IMR-90 (cell line): ENCODE data around the gene SNTA1. TPM values are rescaled to one million over a fixed set of nuclear protein-coding genes. Genes with fewer than 3 reads are reported as not detected.

Source experiments
- ATAC-seq: fragments of 200-7000 bp; cut with Tn5 transposase; 2 replicates; pipeline ENCODE4 v1.9.1; 2020; ENCODE audit warnings: low read depth, mild to moderate bottlenecking, moderate library complexity
- BruUV-seq: library from RNA; stranded (reverse); fragments of 400-500 nt; replicated peaks from 2 replicates; lab custom pipeline; 2021; lab: Mats Ljungman, UMichigan
- CTCF ChIA-PET: fragments of 300-600 bp; formaldehyde crosslinking; extraction: SDS; loops from one replicate; lab custom pipeline; 2021; ENCODE audit warnings: antibody characterized with exemption; lab: Yijun Ruan, JAX
- POLR2A ChIA-PET: fragments of 300-600 bp; sonication (Branson Sonifier 250); formaldehyde crosslinking; loops from one replicate; lab custom pipeline; 2022; ENCODE audit warnings: antibody characterized with exemption; ENCODE audit not compliant: unreplicated experiment; lab: Charles Lee
- DNase-seq: peaks from one replicate; pipeline ENCODE4 v3.0.0; 2013
- H2AFZ ChIP-seq: replicated peaks from 2 replicates; pipeline ENCODE3; 2013; ENCODE audit warnings: low read length, mild to moderate bottlenecking; ENCODE audit not compliant: poor library complexity
- H2AK5ac ChIP-seq: 2 replicates; pipeline ENCODE4 v1.6.1; 2013; ENCODE audit warnings: low read depth, low read length, inconsistent platforms
- H2AK9ac ChIP-seq: replicated peaks from 2 replicates; pipeline ENCODE3; 2013; ENCODE audit warnings: mild to moderate bottlenecking, low read depth, low read length, moderate library complexity; ENCODE audit not compliant: poor library complexity
- H2BK120ac ChIP-seq: 2 replicates; pipeline ENCODE4 v1.6.1; 2013; ENCODE audit warnings: low read depth, low read length, inconsistent platforms
- H2BK15ac ChIP-seq: 3 replicates; pipeline ENCODE4 v1.6.1; 2013; ENCODE audit warnings: low read depth, low read length, inconsistent platforms
- H2BK20ac ChIP-seq: 2 replicates; pipeline ENCODE4 v1.6.1; 2013; ENCODE audit warnings: low read depth, mild to moderate bottlenecking, inconsistent platforms, low read length, moderate library complexity
- H2BK5ac ChIP-seq: 2 replicates; pipeline ENCODE4 v1.6.1; 2013; ENCODE audit warnings: mild to moderate bottlenecking, low read depth, low read length, inconsistent platforms; ENCODE audit not compliant: poor library complexity, severe bottlenecking
- H3K14ac ChIP-seq: replicated peaks from 2 replicates; pipeline ENCODE4 v1.6.1; 2013; ENCODE audit warnings: low read depth, low read length, inconsistent platforms
- H3K18ac ChIP-seq: 2 replicates; pipeline ENCODE4 v1.6.1; 2013; ENCODE audit warnings: low read depth, low read length, control low read depth
- H3K23ac ChIP-seq: 2 replicates; pipeline ENCODE4 v1.6.1; 2013; ENCODE audit warnings: low read depth, low read length, inconsistent platforms
- H3K27ac ChIP-seq: 2 replicates; pipeline ENCODE4 v1.5.1; 2013; ENCODE audit warnings: mild to moderate bottlenecking, control low read depth, low read length; ENCODE audit not compliant: insufficient read depth
- H3K27me3 ChIP-seq: 2 replicates; pipeline ENCODE4 v1.6.1; 2013; ENCODE audit warnings: low read length; ENCODE audit not compliant: control insufficient read depth, insufficient read depth
- H3K36me3 ChIP-seq: 2 replicates; pipeline ENCODE4 v1.6.1; 2013; ENCODE audit warnings: low read length, mixed read lengths; ENCODE audit not compliant: control insufficient read depth, insufficient read depth
- H3K4ac ChIP-seq: 2 replicates; pipeline ENCODE4 v1.6.1; 2013; ENCODE audit warnings: low read depth, low read length, inconsistent platforms
- H3K4me1 ChIP-seq: 2 replicates; pipeline ENCODE4 v1.6.1; 2013; ENCODE audit warnings: low read length, mixed read lengths; ENCODE audit not compliant: control insufficient read depth, insufficient read depth
- H3K4me2 ChIP-seq: 2 replicates; pipeline ENCODE4 v1.6.1; 2013; ENCODE audit warnings: low read depth, mild to moderate bottlenecking, control low read depth, low read length, moderate library complexity
- H3K4me3 ChIP-seq: 2 replicates; pipeline ENCODE4 v1.5.1; 2013; ENCODE audit warnings: low read depth, mild to moderate bottlenecking, control low read depth, low read length, moderate library complexity; ENCODE audit not compliant: insufficient read depth
- H3K56ac ChIP-seq: 2 replicates; pipeline ENCODE4 v1.6.1; 2013; ENCODE audit warnings: low read length, inconsistent platforms; ENCODE audit not compliant: insufficient read depth; ENCODE audit errors: extremely low read depth
- H3K79me1 ChIP-seq, 2 experiments: 2 replicates each; pipeline ENCODE4 v1.6.1; 2013; ENCODE audit warnings: low read length in 2 of 2, inconsistent platforms in 1 of 2, low read depth in 1 of 2
- H3K9ac ChIP-seq: 2 replicates; pipeline ENCODE4 v1.6.1; 2013; ENCODE audit warnings: low read depth, low read length, control low read depth
- H3K9me1 ChIP-seq: 2 replicates; pipeline ENCODE4 v1.6.1; 2013; ENCODE audit warnings: low read length, inconsistent platforms; ENCODE audit not compliant: insufficient read depth
- H3K9me3 ChIP-seq: 2 replicates; pipeline ENCODE4 v1.6.1; 2013; ENCODE audit warnings: low read length; ENCODE audit not compliant: control insufficient read depth, insufficient read depth
- H4K20me1 ChIP-seq: 2 replicates; pipeline ENCODE4 v1.6.1; 2013; ENCODE audit warnings: low read length, inconsistent platforms; ENCODE audit not compliant: insufficient read depth
- H4K5ac ChIP-seq: 2 replicates; pipeline ENCODE4 v1.6.1; 2013; ENCODE audit warnings: mild to moderate bottlenecking, low read depth, low read length, control low read depth
- H4K8ac ChIP-seq, 2 experiments: 2 replicates each; pipeline ENCODE4 v1.6.1; 2013; ENCODE audit warnings: low read depth in 2 of 2, low read length in 2 of 2, control low read depth in 1 of 2, inconsistent platforms in 1 of 2
- H4K91ac ChIP-seq: 2 replicates; pipeline ENCODE4 v1.6.1; 2013; ENCODE audit warnings: low read depth, low read length, inconsistent platforms; ENCODE audit not compliant: insufficient read depth
- BHLHE40 ChIP-seq: fragments of 150-350 bp; IDR thresholded peaks from 2 replicates; pipeline ENCODE4 v1.6.1; 2016; ENCODE audit warnings: mild to moderate bottlenecking, low read depth, low read length
- CEBPB ChIP-seq: IDR thresholded peaks from 2 replicates; pipeline ENCODE4 v1.6.1; 2012; ENCODE audit warnings: low read depth, low read length, improper control_type of control experiment
- CHD1 ChIP-seq: IDR thresholded peaks from 2 replicates; pipeline ENCODE4 v1.6.1; 2012; ENCODE audit warnings: low read depth, low read length, improper control_type of control experiment
- CTCF ChIP-seq: conservative IDR thresholded peaks from 2 replicates; pipeline ENCODE4 v1.5.1; 2012; ENCODE audit warnings: mild to moderate bottlenecking, low read depth, low read length, improper control_type of control experiment
- ELK1 ChIP-seq: fragments of 150-350 bp; IDR thresholded peaks from 2 replicates; pipeline ENCODE4 v1.6.1; 2016; ENCODE audit warnings: low read depth, mild to moderate bottlenecking, low read length, moderate library complexity, borderline replicate concordance
- FOS ChIP-seq: fragments of 150-350 bp; IDR thresholded peaks from 2 replicates; pipeline ENCODE4 v1.6.1; 2016; ENCODE audit warnings: low read depth, low read length
- MAFK ChIP-seq: IDR thresholded peaks from 2 replicates; pipeline ENCODE4 v1.6.1; 2012; ENCODE audit warnings: low read depth, low read length, improper control_type of control experiment
- MXI1 ChIP-seq: IDR thresholded peaks from 2 replicates; pipeline ENCODE4 v1.6.1; 2012; ENCODE audit warnings: low read depth, mild to moderate bottlenecking, low read length, moderate library complexity, borderline replicate concordance
- NFE2L2 ChIP-seq: fragments of 150-350 bp; IDR thresholded peaks from 2 replicates; pipeline ENCODE4 v1.6.1; 2016; ENCODE audit warnings: low read depth, mild to moderate bottlenecking, low read length
- POLR2A ChIP-seq: IDR thresholded peaks from 2 replicates; pipeline ENCODE4 v1.6.1; 2012; ENCODE audit warnings: mild to moderate bottlenecking, low read depth, low read length
- RAD21 ChIP-seq: IDR thresholded peaks from 2 replicates; pipeline ENCODE4 v1.6.1; 2012; ENCODE audit warnings: low read length, improper control_type of control experiment
- RCOR1 ChIP-seq: IDR thresholded peaks from 2 replicates; pipeline ENCODE4 v1.6.1; 2012; ENCODE audit warnings: mild to moderate bottlenecking, low read length, improper control_type of control experiment; ENCODE audit not compliant: insufficient replicate concordance
- RFX5 ChIP-seq: IDR thresholded peaks from 2 replicates; pipeline ENCODE4 v1.8.0; 2012; ENCODE audit warnings: low read depth, mild to moderate bottlenecking, low read length, moderate library complexity
- SMC3 ChIP-seq: fragments of 150-350 bp; IDR thresholded peaks from 2 replicates; pipeline ENCODE4 v1.6.1; 2016; ENCODE audit warnings: low read depth, mild to moderate bottlenecking, antibody characterized with exemption, low read length, moderate library complexity
- USF2 ChIP-seq: fragments of 150-350 bp; IDR thresholded peaks from 2 replicates; pipeline ENCODE4 v1.6.1; 2017; ENCODE audit warnings: mild to moderate bottlenecking, antibody characterized with exemption, low read length, low read depth
- WGBS, 2 experiments: methylation state at CpG; one replicate each; pipeline versions ENCODE4 v1.1.5 to v1.1.7; 2013; ENCODE audit warnings: missing lambda C conversion rate in 2 of 2; ENCODE audit not compliant: insufficient read length in 1 of 2; ENCODE audit errors: extremely low coverage in 2 of 2; 5-methylcytosine and 5-hydroxymethylcytosine counted together
- dilution Hi-C: fragments of 300-500 bp; cut with HindIII; formaldehyde crosslinking; loops from one replicate; pipeline ENCODE4 v1.14.3; 2018; ENCODE audit warnings: low sequenced_read_pairs; ENCODE audit not compliant: unreplicated experiment
- in situ Hi-C: fragments of 300-500 bp; cut with MboI; formaldehyde crosslinking; loops from 3 replicates; pipeline ENCODE4 v1.14.3; 2019; ENCODE audit warnings: low sequenced_read_pairs, inconsistent platforms, mixed read lengths
- intact Hi-C: fragments of 100-400 bp; cut with micrococcal nuclease; formaldehyde crosslinking; loops from 2 replicates; pipeline ENCODE4 v1.10.0; 2022
- polyA plus RNA-seq, 3 experiments: library from polyadenylated mRNA; depleted of rRNA; stranded (reverse); fragments of >200 nt; gene quantifications; 2 replicates each; pipeline ENCODE4 v1.2.3, GENCODE V29; 2012; ENCODE audit warnings: low replicate concordance in 1 of 3
- total RNA-seq: library from RNA; depleted of rRNA; stranded (reverse); fragments of >200 nt; gene quantifications from 2 replicates; pipeline ENCODE4 v1.2.3, GENCODE V29; 2012

The SNTA1 gene
- total and polyA plus RNA-seq, 2 of the 4 experiments (the other 2 are of a cell fraction), result 10.6 to 15.4 TPM

- H3K56ac ChIP-seq, result no peak overlapping the region
- H4K91ac ChIP-seq, result no peak overlapping the region
- no peak overlapping the region for H2AFZ ChIP-seq
- intact Hi-C loops, result no loop called here
- H2BK15ac ChIP-seq, result no peak overlapping the region
- H2BK5ac ChIP-seq, result peak overlapping the region; percentile 88
- H3K9me1 ChIP-seq, result peaks cover 11% of the 10 kb centered on the region
- H3K23ac ChIP-seq, result no peak overlapping the region
- no peak overlapping the region for H3K27ac ChIP-seq
- dilution Hi-C loops, result no loop called here
- DNase-seq (peak; percentile 94), ATAC-seq (peak; percentile 96)
- CTCF ChIA-PET, result interaction anchor here (0.6 kb wide), 1 partner anchor 296 kb away, joined by 4 read pairs; no protein-coding TSS in a partner anchor
- H2BK20ac ChIP-seq, result no peak overlapping the region
- no peak overlapping the region for H4K8ac ChIP-seq
- POLR2A ChIA-PET, result no interaction called here
- no peaks in the 10 kb centered on the region for H3K27me3 ChIP-seq
- H4K5ac ChIP-seq, result no peak overlapping the region
- no peak overlapping the region for H3K9ac ChIP-seq
- H2AK5ac ChIP-seq, result no peak overlapping the region
- H4K20me1 ChIP-seq, result peaks cover 14% of the 10 kb centered on the region
- no peak overlapping the region for H3K4ac ChIP-seq
- H3K14ac ChIP-seq, result no peak overlapping the region
- in situ Hi-C loops, result no loop called here
- H3K9me3 ChIP-seq, result no peaks in the 10 kb centered on the region
- no peak overlapping the region for H3K4me3 ChIP-seq
- peaks cover 21% of the 10 kb centered on the region for H3K36me3 ChIP-seq
- no CpG with 5 or more reads among the region's 4 CpGs for WGBS, 2 experiments
- no TSS peak for BruUV-seq
- peaks cover 7% of the 10 kb centered on the region for H3K4me1 ChIP-seq
- H3K18ac ChIP-seq, result no peak overlapping the region
- H2BK120ac ChIP-seq, result no peak overlapping the region
- no peak overlapping the region for H2AK9ac ChIP-seq
- no peak overlapping the region for H3K4me2 ChIP-seq
- peaks cover 0 to 4% of the 10 kb centered on the region in 2 experiments; a peak in 1 of 4 replicates for H3K79me1 ChIP-seq
- TF ChIP-seq CHD1, result no peak
- no peak for TF ChIP-seq CTCF
- no peak for TF ChIP-seq SMC3
- peak; percentile 60 for TF ChIP-seq BHLHE40
- no peak for TF ChIP-seq NFE2L2
- TF ChIP-seq RCOR1, result peak; percentile 61
- TF ChIP-seq USF2, result no peak
- TF ChIP-seq POLR2A, result no peak
- TF ChIP-seq RAD21, result no peak
- no peak for TF ChIP-seq MXI1
- no peak for TF ChIP-seq MAFK
- TF ChIP-seq RFX5, result no peak
- no peak for TF ChIP-seq CEBPB
- peak; percentile 92 for TF ChIP-seq FOS
- no peak for TF ChIP-seq ELK1
Measured at GRCh38 chr20:33373735-33374605, 69.6 kb downstream of the SNTA1 start.
